ENCODE data around the gene PDK4. TPM values are rescaled to one million over a fixed set of nuclear protein-coding genes. Genes with fewer than 3 reads are reported as not detected.

PDK4 gene
- total and polyA plus RNA-seq, 9 of the 15 experiments (the other 6 are each of a cell fraction or from before 2014, with no cell fraction given): 0.03 to 0.24 (median 0.08) TPM; not detected in 2

DNA sequence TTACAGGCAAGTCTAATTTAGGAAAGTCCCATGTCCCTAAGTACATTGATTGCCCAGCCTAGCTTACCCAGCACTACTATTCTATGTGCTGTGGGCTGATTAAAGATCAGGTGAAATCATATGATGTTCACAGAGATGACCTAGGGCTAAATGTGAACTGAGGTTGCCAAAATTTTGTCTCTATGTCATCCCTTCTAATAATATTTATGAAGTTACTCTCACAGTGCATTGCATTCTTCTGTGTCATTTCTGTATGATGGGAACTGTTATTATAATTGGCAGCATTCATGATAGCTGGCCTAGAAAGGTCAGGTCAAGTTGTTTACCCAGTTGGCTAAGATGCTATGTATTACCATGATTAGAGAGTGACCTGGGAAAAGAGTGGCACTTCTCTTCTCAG, 2.8 kb upstream of the PDK4 start:
- H3K4me3 ChIP-seq: no peak overlapping the region
- H3K27ac ChIP-seq (ENCODE audit: extremely low read depth, low read depth, low read length): no peak overlapping the region
- CTCF ChIA-PET (ENCODE audit: low intra/inter-chr PET ratio): no interaction called here
- no peak for TF ChIP-seq PRMT5 (CRISPR knock-in tag; IDR thresholded peaks at IDR 0.05)
- no peak for TF ChIP-seq ZNF586 (CRISPR knock-in tag; conservative IDR thresholded peaks at IDR 0.05)
- TF ChIP-seq, protein P1, sequence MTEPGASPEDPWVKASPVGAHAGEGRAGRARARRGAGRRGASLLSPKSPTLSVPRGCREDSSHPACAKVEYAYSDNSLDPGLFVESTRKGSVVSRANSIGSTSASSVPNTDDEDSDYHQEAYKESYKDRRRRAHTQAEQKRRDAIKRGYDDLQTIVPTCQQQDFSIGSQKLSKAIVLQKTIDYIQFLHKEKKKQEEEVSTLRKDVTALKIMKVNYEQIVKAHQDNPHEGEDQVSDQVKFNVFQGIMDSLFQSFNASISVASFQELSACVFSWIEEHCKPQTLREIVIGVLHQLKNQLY (CRISPR knock-in tag; conservative IDR thresholded peaks at IDR 0.05): no peak
- no peak for TF ChIP-seq ZC3H4 (CRISPR knock-in tag; IDR thresholded peaks at IDR 0.05; ENCODE audit: borderline replicate concordance)
- TF ChIP-seq CBFA2T2 (conservative IDR thresholded peaks at IDR 0.05): no peak
- POLR2A ChIA-PET: no interaction called here
- no peaks in the 10 kb centered on the region for H3K79me2 ChIP-seq (ENCODE audit: control insufficient read depth, insufficient read depth, low read length)
- no peaks in the 10 kb centered on the region for H3K36me3 ChIP-seq (ENCODE audit: control insufficient read depth, insufficient read depth, low read length)
- peaks cover 15 to 16% of the 10 kb centered on the region in 2 experiments for H3K27me3 ChIP-seq (ENCODE audit: control insufficient read depth in 2 of 2, insufficient read depth in 2 of 2, low read length in 2 of 2)
- FAIRE-seq: no peak
- H3K9me3 ChIP-seq (replicated peaks; ENCODE audit: control insufficient read depth, insufficient read depth, low read depth, low read length): no peaks in the 10 kb centered on the region; the same call in 1 of the 2 replicates
- H3K4me1 ChIP-seq (replicated peaks in 1 of 2; ENCODE audit: control insufficient read depth in 2 of 2, insufficient read depth in 2 of 2, low read length in 2 of 2): peaks cover 0 to 9% of the 10 kb centered on the region in 2 experiments; a peak in 3 of 5 replicates
- in situ Hi-C loops (cut with MboI) (no loop called here), intact Hi-C loops (cut with micrococcal nuclease) (no loop called here)
- no peak for ATAC-seq
- H2AFZ ChIP-seq (ENCODE audit: low read depth, low read length): no peak overlapping the region
- no peak overlapping the region for H3K4me2 ChIP-seq (ENCODE audit: insufficient read depth, low read length)
- no peaks in the 10 kb centered on the region for H3K9me1 ChIP-seq (ENCODE audit: control insufficient read depth, insufficient read depth, low read length)
- no TSS peak for BruUV-seq (replicated peaks)
- DNase-seq (ENCODE audit: extremely low read depth in 1 of 4, low spot score in 3 of 4): no peak
- H3K9ac ChIP-seq (ENCODE audit: insufficient read depth in 1 of 2, low read depth in 2 of 2, low read length in 2 of 2): no peak overlapping the region
- no peaks in the 10 kb centered on the region for H4K20me1 ChIP-seq (replicated peaks; ENCODE audit: control insufficient read depth, insufficient read depth, low read length)

DNA sequence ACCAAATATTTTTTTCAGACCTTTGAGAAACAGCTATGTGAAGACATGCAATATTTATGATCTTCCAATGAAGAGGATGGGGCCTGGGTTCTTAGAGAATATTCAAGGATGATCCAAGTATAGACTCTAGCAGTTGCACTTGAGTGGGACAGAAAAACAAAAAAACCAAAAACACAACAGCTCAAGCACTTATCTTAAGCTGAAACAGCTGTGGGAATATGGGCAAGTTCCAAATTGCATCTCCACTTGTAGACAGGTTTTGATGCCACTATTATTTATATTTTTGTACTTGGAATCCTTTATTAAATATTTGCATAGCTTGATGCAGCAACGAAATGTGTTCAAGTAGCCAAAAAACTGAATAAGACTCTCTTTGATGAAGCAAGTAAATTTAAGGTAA, 2.2 kb upstream of the PDK4 start:
- in situ Hi-C loops (cut with MboI): no loop called here
- Histone ChIP-seq H3K27me3 (ENCODE audit: control insufficient read depth in 2 of 2, insufficient read depth in 2 of 2, low read length in 2 of 2) (peaks cover 15 to 16% of the 10 kb centered on the region in 2 experiments), H3K9me1 (ENCODE audit: control insufficient read depth, insufficient read depth, low read length) (no peaks in the 10 kb centered on the region), H3K4me2 (ENCODE audit: insufficient read depth, low read length) (no peak overlapping the region), H3K36me3 (ENCODE audit: control insufficient read depth, insufficient read depth, low read length) (no peaks in the 10 kb centered on the region), H3K9ac (ENCODE audit: insufficient read depth in 1 of 2, low read depth in 2 of 2, low read length in 2 of 2) (no peak overlapping the region), H3K4me3 (no peak overlapping the region), H3K9me3 (replicated peaks; ENCODE audit: control insufficient read depth, insufficient read depth, low read depth, low read length) (no peaks in the 10 kb centered on the region; the same call in 1 of the 2 replicates), H3K79me2 (ENCODE audit: control insufficient read depth, insufficient read depth, low read length) (no peaks in the 10 kb centered on the region), H2AFZ (ENCODE audit: low read depth, low read length) (no peak overlapping the region), H4K20me1 (replicated peaks; ENCODE audit: control insufficient read depth, insufficient read depth, low read length) (no peaks in the 10 kb centered on the region), H3K4me1 (replicated peaks in 1 of 2; ENCODE audit: control insufficient read depth in 2 of 2, insufficient read depth in 2 of 2, low read length in 2 of 2) (peaks cover 0 to 9% of the 10 kb centered on the region in 2 experiments; a peak in 3 of 5 replicates), H3K27ac (ENCODE audit: extremely low read depth, low read depth, low read length) (no peak overlapping the region)
- BruUV-seq (replicated peaks): no TSS peak
- ChIA-PET CTCF (ENCODE audit: low intra/inter-chr PET ratio) (no interaction called here), POLR2A (no interaction called here)
- no peak for DNase-seq (ENCODE audit: extremely low read depth in 1 of 4, low spot score in 3 of 4)
- FAIRE-seq: no peak
- intact Hi-C loops (cut with micrococcal nuclease): no loop called here
- ATAC-seq: no peak
- WGBS (ENCODE audit: insufficient coverage, low coverage, missing lambda C conversion rate): 0% methylated on average over 1 of the region's 1 CpG
- TF ChIP-seq ZBED1 (IDR thresholded peaks at IDR 0.05): no peak
- TF ChIP-seq SIRT6 (IDR thresholded peaks at IDR 0.05; ENCODE audit: low read depth, low read length): no peak
- TF ChIP-seq MTA2 (IDR thresholded peaks at IDR 0.05; ENCODE audit: low read depth): no peak
- TF ChIP-seq BRF1 (IDR thresholded peaks at IDR 0.05; ENCODE audit: borderline replicate concordance, extremely low read depth, insufficient read length): no peak
- TF ChIP-seq, protein P2, sequence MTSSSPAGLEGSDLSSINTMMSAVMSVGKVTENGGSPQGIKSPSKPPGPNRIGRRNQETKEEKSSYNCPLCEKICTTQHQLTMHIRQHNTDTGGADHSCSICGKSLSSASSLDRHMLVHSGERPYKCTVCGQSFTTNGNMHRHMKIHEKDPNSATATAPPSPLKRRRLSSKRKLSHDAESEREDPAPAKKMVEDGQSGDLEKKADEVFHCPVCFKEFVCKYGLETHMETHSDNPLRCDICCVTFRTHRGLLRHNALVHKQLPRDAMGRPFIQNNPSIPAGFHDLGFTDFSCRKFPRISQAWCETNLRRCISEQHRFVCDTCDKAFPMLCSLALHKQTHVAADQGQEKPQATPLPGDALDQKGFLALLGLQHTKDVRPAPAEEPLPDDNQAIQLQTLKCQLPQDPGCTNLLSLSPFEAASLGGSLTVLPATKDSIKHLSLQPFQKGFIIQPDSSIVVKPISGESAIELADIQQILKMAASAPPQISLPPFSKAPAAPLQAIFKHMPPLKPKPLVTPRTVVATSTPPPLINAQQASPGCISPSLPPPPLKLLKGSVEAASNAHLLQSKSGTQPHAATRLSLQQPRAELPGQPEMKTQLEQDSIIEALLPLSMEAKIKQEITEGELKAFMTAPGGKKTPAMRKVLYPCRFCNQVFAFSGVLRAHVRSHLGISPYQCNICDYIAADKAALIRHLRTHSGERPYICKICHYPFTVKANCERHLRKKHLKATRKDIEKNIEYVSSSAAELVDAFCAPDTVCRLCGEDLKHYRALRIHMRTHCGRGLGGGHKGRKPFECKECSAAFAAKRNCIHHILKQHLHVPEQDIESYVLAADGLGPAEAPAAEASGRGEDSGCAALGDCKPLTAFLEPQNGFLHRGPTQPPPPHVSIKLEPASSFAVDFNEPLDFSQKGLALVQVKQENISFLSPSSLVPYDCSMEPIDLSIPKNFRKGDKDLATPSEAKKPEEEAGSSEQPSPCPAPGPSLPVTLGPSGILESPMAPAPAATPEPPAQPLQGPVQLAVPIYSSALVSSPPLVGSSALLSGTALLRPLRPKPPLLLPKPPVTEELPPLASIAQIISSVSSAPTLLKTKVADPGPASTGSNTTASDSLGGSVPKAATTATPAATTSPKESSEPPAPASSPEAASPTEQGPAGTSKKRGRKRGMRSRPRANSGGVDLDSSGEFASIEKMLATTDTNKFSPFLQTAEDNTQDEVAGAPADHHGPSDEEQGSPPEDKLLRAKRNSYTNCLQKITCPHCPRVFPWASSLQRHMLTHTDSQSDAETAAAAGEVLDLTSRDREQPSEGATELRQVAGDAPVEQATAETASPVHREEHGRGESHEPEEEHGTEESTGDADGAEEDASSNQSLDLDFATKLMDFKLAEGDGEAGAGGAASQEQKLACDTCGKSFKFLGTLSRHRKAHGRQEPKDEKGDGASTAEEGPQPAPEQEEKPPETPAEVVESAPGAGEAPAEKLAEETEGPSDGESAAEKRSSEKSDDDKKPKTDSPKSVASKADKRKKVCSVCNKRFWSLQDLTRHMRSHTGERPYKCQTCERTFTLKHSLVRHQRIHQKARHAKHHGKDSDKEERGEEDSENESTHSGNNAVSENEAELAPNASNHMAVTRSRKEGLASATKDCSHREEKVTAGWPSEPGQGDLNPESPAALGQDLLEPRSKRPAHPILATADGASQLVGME (CRISPR knock-in tag; IDR thresholded peaks at IDR 0.05): no peak
- TF ChIP-seq ZNF124 (CRISPR knock-in tag; IDR thresholded peaks at IDR 0.05): no peak
- no peak for TF ChIP-seq XRCC4 (IDR thresholded peaks at IDR 0.05; ENCODE audit: extremely low read depth, insufficient read depth, insufficient read length)

Data from K562 (cell line).